Activated naive CD4-positive, alpha-beta T cell treated with anti-CD3 and anti-CD28 coated beads, Interleukin-2, amount 50 U/mL, for 72 hours (primary cell): ENCODE data around the gene TRIM77. TPM values are rescaled to one million over a fixed set of nuclear protein-coding genes. Genes with fewer than 3 reads are reported as not detected.

Source experiments
- total RNA-seq, 2 donors: library from RNA; stranded (reverse); gene quantifications; one replicate each; pipeline ENCODE4 v1.2.3, GENCODE V29; 2022

TRIM77 gene
- total RNA-seq, 2 donors from 2014 or later, result not detected

Other genes starting within 250 kb of the TRIM77 start
- not detected for gene NOX4, start 218.9 kb upstream of the TRIM77 start, total RNA-seq
- gene TRIM49, start 98.3 kb downstream of the TRIM77 start, total RNA-seq, result not detected
- gene TRIM64B, start 168.2 kb downstream of the TRIM77 start, total RNA-seq, result not detected
- not detected for gene TRIM49D1, start 211.9 kb downstream of the TRIM77 start, total RNA-seq
- gene TRIM49D2, start 213.8 kb downstream of the TRIM77 start, total RNA-seq, result not detected